Cardiac muscle cell (in vitro differentiated cells and primary cell): Measurements from ENCODE around the gene ELAPOR2. TPM values are rescaled to one million over a fixed set of nuclear protein-coding genes. Genes with fewer than 3 reads are reported as not detected.

Experiments
- DNase-seq, 2 donors: peaks; one replicate each; pipeline versions ENCODE4 v3.0.0 to v3.0.0-alpha.2; 2010 to 2017; ENCODE audit warnings: low read depth in 1 of 2, low spot score in 1 of 2
- H3K27ac ChIP-seq: fragments of 200-600 bp; sonication (generic); 2 replicates; pipeline ENCODE4 v1.5.1; 2016
- H3K27me3 ChIP-seq: fragments of 200-600 bp; sonication (generic); 2 replicates; pipeline ENCODE4 v1.6.0; 2016; ENCODE audit warnings: control low read depth
- H3K36me3 ChIP-seq: fragments of 200-600 bp; sonication (generic); 2 replicates; pipeline ENCODE4 v1.5.1; 2016; ENCODE audit warnings: control low read depth
- H3K4me1 ChIP-seq: fragments of 200-600 bp; sonication (generic); 2 replicates; pipeline ENCODE4 v1.8.1; 2017; ENCODE audit warnings: low read depth, mild to moderate bottlenecking, mixed run types
- H3K4me3 ChIP-seq: fragments of 200-600 bp; sonication (generic); 2 replicates; pipeline ENCODE4 v1.5.1; 2016; ENCODE audit warnings: mild to moderate bottlenecking
- H3K9me3 ChIP-seq: fragments of 200-600 bp; sonication (generic); 2 replicates; pipeline ENCODE4 v1.5.1; 2017; ENCODE audit warnings: low read depth, mild to moderate bottlenecking, control low read depth
- CTCF ChIP-seq: IDR thresholded peaks from 2 replicates; pipeline ENCODE4 v1.5.1; 2012; ENCODE audit warnings: low read depth, mild to moderate bottlenecking, low read length
- polyA plus RNA-seq: library from polyadenylated mRNA; unstranded; fragments of >200 nt; fragmentation: Nextera tagmentation; extraction: Ambion mirVana; gene quantifications from 2 replicates; pipeline ENCODE4 v1.2.1, GENCODE V29; 2016
- total RNA-seq: library from RNA; depleted of rRNA; stranded (reverse); fragments of >200 nt; gene quantifications from 2 replicates; pipeline ENCODE4 v1.2.3, GENCODE V29; 2016

The ELAPOR2 gene
- total and polyA plus RNA-seq, 2 experiments from 2014 or later, result 35.8 to 50.6 TPM

- Histone ChIP-seq H3K4me3 (no peak overlapping the region), H3K27me3 (no peaks in the 10 kb centered on the region), H3K36me3 (no peaks in the 10 kb centered on the region), H3K27ac (no peak overlapping the region), H3K4me1 (no peaks in the 10 kb centered on the region), H3K9me3 (no peaks in the 10 kb centered on the region)
- no peak for DNase-seq
- TF ChIP-seq CTCF, result no peak
Measured at GRCh38 chr7:87027900-87028299, 31.6 kb downstream of the ELAPOR2 start.

GRCh38 chr7:87021285-87021684 is 38.2 kb downstream of the ELAPOR2 start:
- no peaks in the 10 kb centered on the region for H3K36me3 ChIP-seq
- DNase-seq, result no peak
- no peaks in the 10 kb centered on the region for H3K4me1 ChIP-seq
- H3K27me3 ChIP-seq, result no peaks in the 10 kb centered on the region
- H3K27ac ChIP-seq, result no peak overlapping the region
- H3K9me3 ChIP-seq, result no peaks in the 10 kb centered on the region
- TF ChIP-seq CTCF, result no peak
- H3K4me3 ChIP-seq, result no peak overlapping the region

DNA sequence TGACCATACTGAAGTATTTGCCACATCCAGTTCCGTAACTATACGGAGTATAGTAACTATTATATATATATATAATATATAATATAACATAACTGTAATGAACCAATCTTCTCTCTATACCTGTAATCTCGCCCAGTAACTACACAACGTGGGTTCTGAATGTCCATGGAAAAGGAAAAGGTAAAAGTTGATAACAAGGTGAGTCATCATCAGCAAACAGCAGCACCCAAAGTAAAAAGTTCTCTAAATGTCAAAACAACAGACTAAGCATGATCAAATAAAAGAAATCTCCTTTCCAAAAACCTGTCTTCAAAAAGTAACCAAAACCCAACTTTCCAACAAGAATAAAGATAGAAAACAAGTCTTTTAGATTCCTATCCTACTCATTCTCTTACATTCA is 42.8 kb downstream of the ELAPOR2 start:
- TF ChIP-seq CTCF, result no peak
- Histone ChIP-seq H3K36me3 (no peaks in the 10 kb centered on the region), H3K4me1 (no peaks in the 10 kb centered on the region), H3K9me3 (no peaks in the 10 kb centered on the region), H3K27ac (no peak overlapping the region), H3K27me3 (no peaks in the 10 kb centered on the region), H3K4me3 (no peak overlapping the region)
- no peak for DNase-seq

- Histone ChIP-seq H3K27ac (no peak overlapping the region), H3K4me1 (no peaks in the 10 kb centered on the region), H3K9me3 (no peaks in the 10 kb centered on the region), H3K27me3 (no peaks in the 10 kb centered on the region), H3K4me3 (no peak overlapping the region), H3K36me3 (no peaks in the 10 kb centered on the region)
- no peak for TF ChIP-seq CTCF
- no peak for DNase-seq
Measured at GRCh38 chr7:87013840-87014190, 45.6 kb downstream of the ELAPOR2 start.

- Histone ChIP-seq H3K27me3 (no peaks in the 10 kb centered on the region), H3K9me3 (no peaks in the 10 kb centered on the region), H3K36me3 (no peaks in the 10 kb centered on the region), H3K4me3 (no peak overlapping the region), H3K27ac (no peak overlapping the region), H3K4me1 (no peaks in the 10 kb centered on the region)
- TF ChIP-seq CTCF, result no peak
- DNase-seq, result no peak
Measured at GRCh38 chr7:87013136-87013839, 46.2 kb downstream of the ELAPOR2 start.

Other genes with a start within 250 kb of the ELAPOR2 start
- gene DMTF1, start 92.8 kb upstream of the ELAPOR2 start, total RNA-seq, result 51.2 and 68.7 TPM in 2 replicates
- gene DMTF1, start 92.8 kb upstream of the ELAPOR2 start, polyA plus RNA-seq, result 44.6 and 51.7 TPM in 2 replicates
- gene TMEM243, start 160.1 kb upstream of the ELAPOR2 start, total RNA-seq, result 13.9 and 20.3 TPM in 2 replicates
- 26.2 and 38.0 TPM in 2 replicates for gene TMEM243, start 160.1 kb upstream of the ELAPOR2 start, polyA plus RNA-seq